MM.1S (cell line): ENCODE measurements around the gene CDO1.

Experiments
- CTCF ChIP-seq: fragments of 300-600 bp; sonication (generic); IDR thresholded peaks from 2 replicates; pipeline ENCODE4 v1.5.1; 2016; ENCODE audit warnings: antibody characterized with exemption, low read length, mixed read lengths
- EZH2 ChIP-seq: fragments of 300-600 bp; sonication (generic); optimal IDR thresholded peaks from 2 replicates; pipeline ENCODE3; 2017; ENCODE audit warnings: low read depth, mild to moderate bottlenecking, antibody characterized with exemption, low read length, mixed read lengths
- EZH2phosphoT487 ChIP-seq: fragments of 300-600 bp; sonication (generic); IDR thresholded peaks from 2 replicates; pipeline ENCODE4 v1.6.1; 2018; ENCODE audit warnings: antibody characterized with exemption, low read length

- TF ChIP-seq CTCF (no peak), EZH2 (no peak), EZH2phosphoT487 (no peak)
Observed at GRCh38 chr5:115842089-115842935, 25.9 kb upstream of the CDO1 start.
